ENCODE measurements around the gene ITPRID1. TPM values are rescaled to one million over a fixed set of nuclear protein-coding genes. Genes with fewer than 3 reads are reported as not detected.
"Not testable (repeated sequence)": the region's sequence is repeated elsewhere in the genome, so short reads cannot be mapped to it uniquely, and the experiment has no call there.

The ITPRID1 gene
- polyA plus RNA-seq, 1 donor (not counting 4 experiments of a cell fraction or from before 2014, with no cell fraction given) = not detected

- DNase-seq (ENCODE audit: low read depth, low spot score) = no peak
- Histone ChIP-seq H3K79me2 (ENCODE audit: control insufficient read depth, insufficient read depth, low read length) (no peaks in the 10 kb centered on the region), H2AFZ (ENCODE audit: control insufficient read depth, low read length) (no peak overlapping the region), H3K27ac (ENCODE audit: control insufficient read depth, insufficient read depth, low read length) (no peak overlapping the region), H3K9ac (ENCODE audit: control insufficient read depth, extremely low read depth, insufficient read depth, low read length) (no peak overlapping the region), H3K27me3 (ENCODE audit: control insufficient read depth, extremely low read depth, insufficient read depth, low read length) (no peaks in the 10 kb centered on the region), H3K36me3 (ENCODE audit: control insufficient read depth in 2 of 2, extremely low read depth in 1 of 2, insufficient read depth in 2 of 2, low read length in 2 of 2) (no peaks in the 10 kb centered on the region), H3K4me3 (ENCODE audit: control insufficient read depth in 2 of 3, extremely low read depth in 1 of 3, insufficient read depth in 2 of 3, low read depth in 1 of 3, low read length in 3 of 3) (no peak overlapping the region), H3K9me3 (ENCODE audit: control insufficient read depth, low read depth, low read length) (no peaks in the 10 kb centered on the region), H3K4me2 (ENCODE audit: control insufficient read depth, extremely low read depth, insufficient read depth, low read depth, low read length) (no peak overlapping the region), H4K20me1 (ENCODE audit: control insufficient read depth, extremely low read depth, insufficient read depth, low read length) (no peaks in the 10 kb centered on the region), H3K9me1 (ENCODE audit: control insufficient read depth, extremely low read depth, insufficient read depth, low read length) (no peaks in the 10 kb centered on the region), H3K4me1 (ENCODE audit: control insufficient read depth, extremely low read depth, insufficient read depth, low read length) (peaks cover 20% of the 10 kb centered on the region)
- no peak for TF ChIP-seq CTCF (optimal IDR thresholded peaks at IDR 0.05 in 1 of 3, IDR thresholded peaks at IDR 0.05 in 1 of 3, conservative IDR thresholded peaks at IDR 0.05 in 1 of 3; ENCODE audit: extremely low read depth in 1 of 3, insufficient read depth in 2 of 3, low read length in 3 of 3)
- no peak for TF ChIP-seq EZH2 (IDR thresholded peaks at IDR 0.05; ENCODE audit: low read length)
- dilution Hi-C loops (cut with MboI; ENCODE audit: extremely low pct_ligation_motif_present, low sequenced_read_pairs) = no loop called here
- FAIRE-seq = no peak
Observed at GRCh38 chr7:31465285-31465684, 48.6 kb upstream of the ITPRID1 start.

- DNase-seq (ENCODE audit: low read depth, low spot score) (no peak), FAIRE-seq (peak; percentile 81)
- Histone ChIP-seq H3K4me1 (ENCODE audit: control insufficient read depth, extremely low read depth, insufficient read depth, low read length) (peaks cover 20% of the 10 kb centered on the region), H3K27me3 (ENCODE audit: control insufficient read depth, extremely low read depth, insufficient read depth, low read length) (no peaks in the 10 kb centered on the region), H4K20me1 (ENCODE audit: control insufficient read depth, extremely low read depth, insufficient read depth, low read length) (no peaks in the 10 kb centered on the region), H3K4me2 (ENCODE audit: control insufficient read depth, extremely low read depth, insufficient read depth, low read depth, low read length) (no peak overlapping the region), H3K9me3 (ENCODE audit: control insufficient read depth, low read depth, low read length) (no peaks in the 10 kb centered on the region), H3K36me3 (ENCODE audit: control insufficient read depth in 2 of 2, extremely low read depth in 1 of 2, insufficient read depth in 2 of 2, low read length in 2 of 2) (no peaks in the 10 kb centered on the region), H3K27ac (ENCODE audit: control insufficient read depth, insufficient read depth, low read length) (no peak overlapping the region), H2AFZ (ENCODE audit: control insufficient read depth, low read length) (no peak overlapping the region), H3K9ac (ENCODE audit: control insufficient read depth, extremely low read depth, insufficient read depth, low read length) (no peak overlapping the region), H3K79me2 (ENCODE audit: control insufficient read depth, insufficient read depth, low read length) (no peaks in the 10 kb centered on the region), H3K9me1 (ENCODE audit: control insufficient read depth, extremely low read depth, insufficient read depth, low read length) (no peaks in the 10 kb centered on the region), H3K4me3 (ENCODE audit: control insufficient read depth in 2 of 3, extremely low read depth in 1 of 3, insufficient read depth in 2 of 3, low read depth in 1 of 3, low read length in 3 of 3) (no peak overlapping the region)
- TF ChIP-seq EZH2 (IDR thresholded peaks at IDR 0.05; ENCODE audit: low read length) = no peak
- TF ChIP-seq CTCF (optimal IDR thresholded peaks at IDR 0.05 in 1 of 3, IDR thresholded peaks at IDR 0.05 in 1 of 3, conservative IDR thresholded peaks at IDR 0.05 in 1 of 3; ENCODE audit: extremely low read depth in 1 of 3, insufficient read depth in 2 of 3, low read length in 3 of 3) = no peak
- dilution Hi-C loops (cut with MboI; ENCODE audit: extremely low pct_ligation_motif_present, low sequenced_read_pairs) = no loop called here
Observed at GRCh38 chr7:31466036-31466435, 47.9 kb upstream of the ITPRID1 start.

GRCh38 chr7:31470883-31471282, 43.0 kb upstream of the ITPRID1 start:
- H3K4me3 ChIP-seq (ENCODE audit: control insufficient read depth in 2 of 3, extremely low read depth in 1 of 3, insufficient read depth in 2 of 3, low read depth in 1 of 3, low read length in 3 of 3); H3K9me1 ChIP-seq (ENCODE audit: control insufficient read depth, extremely low read depth, insufficient read depth, low read length); H3K27ac ChIP-seq (ENCODE audit: control insufficient read depth, insufficient read depth, low read length); FAIRE-seq; H3K27me3 ChIP-seq (ENCODE audit: control insufficient read depth, extremely low read depth, insufficient read depth, low read length); H3K4me1 ChIP-seq (ENCODE audit: control insufficient read depth, extremely low read depth, insufficient read depth, low read length); H2AFZ ChIP-seq (ENCODE audit: control insufficient read depth, low read length); H3K36me3 ChIP-seq (ENCODE audit: control insufficient read depth in 2 of 2, extremely low read depth in 1 of 2, insufficient read depth in 2 of 2, low read length in 2 of 2); H3K9me3 ChIP-seq (ENCODE audit: control insufficient read depth, low read depth, low read length); H4K20me1 ChIP-seq (ENCODE audit: control insufficient read depth, extremely low read depth, insufficient read depth, low read length); H3K9ac ChIP-seq (ENCODE audit: control insufficient read depth, extremely low read depth, insufficient read depth, low read length); DNase-seq (ENCODE audit: low read depth, low spot score); H3K4me2 ChIP-seq (ENCODE audit: control insufficient read depth, extremely low read depth, insufficient read depth, low read depth, low read length); dilution Hi-C loops (cut with MboI; ENCODE audit: extremely low pct_ligation_motif_present, low sequenced_read_pairs); H3K79me2 ChIP-seq (ENCODE audit: control insufficient read depth, insufficient read depth, low read length): not testable (repeated sequence)

All from keratinocyte (primary cell).